H1 (cell line): ENCODE results near the gene NLRP6. TPM values are rescaled to one million over a fixed set of nuclear protein-coding genes. Genes with fewer than 3 reads are reported as not detected.

Source experiments
- CTCF ChIA-PET: fragments of 300-600 bp; sonication (Branson Sonifier 250); formaldehyde crosslinking; loops from one replicate; lab custom pipeline; 2021; ENCODE audit not compliant: partially characterized antibody; lab: Charles Lee
- POLR2A ChIA-PET: fragments of 300-600 bp; sonication (Branson Sonifier 250); formaldehyde crosslinking; loops from one replicate; lab custom pipeline; 2021; ENCODE audit warnings: inconsistent platforms; ENCODE audit not compliant: partially characterized antibody; lab: Charles Lee
- DNase-seq, 2 experiments: peaks; one replicate each; pipeline versions ENCODE4 v3.0.0 to v3.0.0-alpha.2; 2010 to 2022; ENCODE audit warnings: low spot score in 2 of 2, low read depth in 1 of 2, mixed read lengths in 1 of 2
- FAIRE-seq: peaks from 2 replicates; lab custom pipeline; 2011; peaks lifted over from hg19 to GRCh38; lab: Jason Lieb, UNC
- H2AFZ ChIP-seq: 2 replicates; pipeline ENCODE4 v1.8.1; 2012; ENCODE audit warnings: low read length, inconsistent platforms
- H2AK5ac ChIP-seq: 2 replicates; pipeline ENCODE4 v1.6.1; 2013; ENCODE audit warnings: low read depth, low read length
- H2BK120ac ChIP-seq: replicated peaks from 2 replicates; pipeline ENCODE3; 2013; ENCODE audit warnings: low read depth, low read length, inconsistent platforms
- H2BK12ac ChIP-seq: 2 replicates; pipeline ENCODE4 v1.6.1; 2013; ENCODE audit warnings: low read depth, low read length
- H2BK15ac ChIP-seq: 2 replicates; pipeline ENCODE4 v1.6.1; 2013; ENCODE audit warnings: low read length
- H2BK20ac ChIP-seq: 2 replicates; pipeline ENCODE4 v1.6.1; 2013; ENCODE audit warnings: low read length
- H2BK5ac ChIP-seq: 2 replicates; pipeline ENCODE4 v1.6.1; 2013; ENCODE audit warnings: low read depth, low read length
- H3K14ac ChIP-seq: 2 replicates; pipeline ENCODE4 v1.6.1; 2013; ENCODE audit warnings: inconsistent platforms; ENCODE audit not compliant: insufficient read length
- H3K18ac ChIP-seq: 2 replicates; pipeline ENCODE4 v1.6.1; 2013; ENCODE audit warnings: low read length; ENCODE audit errors: extremely low read depth
- H3K23ac ChIP-seq: 2 replicates; pipeline ENCODE4 v1.6.1; 2013; ENCODE audit warnings: inconsistent platforms; ENCODE audit not compliant: insufficient read length
- H3K23me2 ChIP-seq: 2 replicates; pipeline ENCODE4 v1.6.1; 2013; ENCODE audit warnings: low read depth, low read length
- H3K27ac ChIP-seq: 2 replicates; pipeline ENCODE4 v1.6.1; 2011; ENCODE audit warnings: low read depth, low read length, inconsistent platforms
- H3K27me3 ChIP-seq, 4 experiments: replicated peaks in 1 of 4; 1 replicate in 1 of 4; 2 replicates in 3 of 4; pipeline versions ENCODE4 v1.6.1 to v1.8.1; 2011 to 2013; ENCODE audit warnings: low read length in 3 of 4, mild to moderate bottlenecking in 3 of 4, inconsistent platforms in 2 of 4, mixed read lengths in 2 of 4, moderate library complexity in 1 of 4; ENCODE audit not compliant: control insufficient read depth in 3 of 4, insufficient read depth in 3 of 4; ENCODE audit errors: extremely low read depth in 1 of 4
- H3K36me3 ChIP-seq, 4 experiments: 2 replicates each; pipeline versions ENCODE4 v1.6.1 to v1.8.1; 2011 to 2013; ENCODE audit warnings: mild to moderate bottlenecking in 4 of 4, low read length in 3 of 4, moderate library complexity in 2 of 4, control low read depth in 1 of 4, inconsistent platforms in 1 of 4; ENCODE audit not compliant: insufficient read depth in 4 of 4, control insufficient read depth in 2 of 4
- H3K4ac ChIP-seq: replicated peaks from 2 replicates; pipeline ENCODE3; 2013; ENCODE audit warnings: low read length, low read depth, mixed read lengths, inconsistent platforms; ENCODE audit not compliant: insufficient read length
- H3K4me1 ChIP-seq, 4 experiments: replicated peaks in 1 of 4; 1 replicate in 1 of 4; 2 replicates in 3 of 4; pipeline versions ENCODE4 v1.6.1 to v1.8.1; 2011 to 2013; ENCODE audit warnings: low read length in 3 of 4, inconsistent platforms in 2 of 4, mixed read lengths in 1 of 4; ENCODE audit not compliant: insufficient read depth in 4 of 4, control insufficient read depth in 3 of 4
- H3K4me2 ChIP-seq, 2 experiments: 2 replicates each; pipeline versions ENCODE4 v1.6.1 to v1.8.1; 2011 to 2013; ENCODE audit warnings: low read depth in 2 of 2, low read length in 2 of 2, control low read depth in 1 of 2, inconsistent platforms in 1 of 2, mild to moderate bottlenecking in 1 of 2; ENCODE audit not compliant: insufficient read depth in 1 of 2
- H3K4me3 ChIP-seq, 4 experiments: fragments of 200-600, 300-600 bp in 1 of 4; sonication (generic), shearing (Covaris generic), sonication (Bioruptor Twin) in 1 of 4; 2 replicates each; pipeline versions ENCODE4 v1.5.1 to v1.8.1; 2011 to 2016; ENCODE audit warnings: low read length in 4 of 4, low read depth in 3 of 4, control low read depth in 2 of 4, inconsistent platforms in 2 of 4, mild to moderate bottlenecking in 2 of 4, mixed read lengths in 1 of 4, moderate library complexity in 1 of 4; ENCODE audit not compliant: insufficient read depth in 2 of 4; ENCODE audit errors: extremely low read depth in 1 of 4
- H3K56ac ChIP-seq: replicated peaks from 2 replicates; pipeline ENCODE3; 2013; ENCODE audit warnings: low read depth, mild to moderate bottlenecking, mixed read lengths, low read length, inconsistent platforms; ENCODE audit not compliant: insufficient read length
- H3K79me1 ChIP-seq: 2 replicates; pipeline ENCODE4 v1.6.1; 2013; ENCODE audit warnings: low read depth, low read length, control low read depth
- H3K79me2 ChIP-seq, 2 experiments: 2 replicates each; pipeline versions ENCODE4 v1.6.1 to v1.8.1; 2012 to 2013; ENCODE audit warnings: low read length in 2 of 2, mild to moderate bottlenecking in 2 of 2, inconsistent platforms in 1 of 2; ENCODE audit not compliant: insufficient read depth in 2 of 2, control insufficient read depth in 1 of 2
- H3K9ac ChIP-seq, 4 experiments: replicated peaks in 1 of 4; 1 replicate in 1 of 4; 2 replicates in 3 of 4; pipeline versions ENCODE4 v1.6.1 to v1.8.1; 2011 to 2013; ENCODE audit warnings: low read depth in 3 of 4, low read length in 3 of 4, control low read depth in 2 of 4, mild to moderate bottlenecking in 2 of 4, moderate library complexity in 2 of 4, inconsistent platforms in 1 of 4; ENCODE audit errors: extremely low read depth in 1 of 4
- H3K9me3 ChIP-seq, 2 experiments: 2 replicates each; pipeline versions ENCODE4 v1.6.1 to v1.8.1; 2012 to 2013; ENCODE audit warnings: mild to moderate bottlenecking in 2 of 2, moderate library complexity in 2 of 2, control low read depth in 1 of 2, inconsistent platforms in 1 of 2, low read depth in 1 of 2, low read length in 1 of 2, mixed read lengths in 1 of 2; ENCODE audit not compliant: insufficient read depth in 2 of 2
- H4K20me1 ChIP-seq, 2 experiments: replicated peaks in 1 of 2; 2 replicates each; pipeline versions ENCODE3 to v1.8.1; 2011 to 2013; ENCODE audit warnings: inconsistent platforms in 2 of 2, low read length in 2 of 2, mild to moderate bottlenecking in 1 of 2; ENCODE audit not compliant: insufficient read depth in 2 of 2, control insufficient read depth in 1 of 2
- H4K5ac ChIP-seq: 2 replicates; pipeline ENCODE4 v1.6.1; 2013; ENCODE audit warnings: low read length, low read depth, mixed read lengths, inconsistent platforms; ENCODE audit not compliant: insufficient read length
- H4K8ac ChIP-seq: 2 replicates; pipeline ENCODE4 v1.8.0; 2013; ENCODE audit warnings: mild to moderate bottlenecking, moderate library complexity, low read length, inconsistent platforms; ENCODE audit not compliant: insufficient read depth; ENCODE audit errors: extremely low read depth
- H4K91ac ChIP-seq: replicated peaks from 2 replicates; pipeline ENCODE3; 2013; ENCODE audit warnings: low read length, mixed read lengths, inconsistent platforms; ENCODE audit not compliant: insufficient read length
- BCL11A ChIP-seq, 2 experiments: IDR thresholded peaks; one replicate each; pipeline ENCODE4 v1.6.1; 2011; ENCODE audit warnings: low read depth in 2 of 2, low read length in 2 of 2, mild to moderate bottlenecking in 2 of 2
- CEBPB ChIP-seq: IDR thresholded peaks from 2 replicates; pipeline ENCODE4 v1.6.1; 2012; ENCODE audit warnings: low read depth, low read length
- USF2 ChIP-seq: IDR thresholded peaks from 2 replicates; pipeline ENCODE4 v1.6.1; 2011; ENCODE audit warnings: low read length, improper control_type of control experiment
- WGBS, 2 experiments: shearing (Covaris generic) in 1 of 2; methylation state at CpG; one replicate each; pipeline versions ENCODE4 v1.1.6 to v1.1.7; 2013 to 2015; ENCODE audit warnings: low lambda C conversion rate in 2 of 2, mixed read lengths in 2 of 2, inconsistent platforms in 1 of 2, low coverage in 1 of 2, missing lambda C conversion rate in 1 of 2; ENCODE audit not compliant: insufficient replicate concordance in 2 of 2, insufficient coverage in 1 of 2, insufficient read length in 1 of 2; ENCODE audit errors: extremely low coverage in 1 of 2, missing lambda C conversion rate in 1 of 2; 5-methylcytosine and 5-hydroxymethylcytosine counted together
- polyA plus RNA-seq, 7 experiments: library from polyadenylated mRNA; depleted of rRNA in 3 of 7; stranded (reverse) in 5 of 7; unstranded in 2 of 7; fragments of >200 nt in 5 of 7; fragments of 200-250 nt in 2 of 7; gene quantifications; 1 replicate in 5 of 7; 2 replicates in 1 of 7; 4 replicates in 1 of 7; pipeline versions ENCODE4 v1.2.1 to v1.2.3, GENCODE V29; 2011 to 2013; ENCODE audit warnings: missing spikeins in 2 of 7, mixed read lengths in 2 of 7
- total RNA-seq: library from RNA; stranded (reverse); fragmentation: NEBNext Ultra II Directional; extraction: Animal tissue kit (Norgen Biotek cat#: 25700); gene quantifications from 2 replicates; pipeline ENCODE4 v1.2.1, GENCODE V29; 2021

Gene NLRP6
- total and polyA plus RNA-seq, 2 of the 8 experiments (the other 6 are each of a cell fraction or from before 2014, with no cell fraction given), result not detected

DNA sequence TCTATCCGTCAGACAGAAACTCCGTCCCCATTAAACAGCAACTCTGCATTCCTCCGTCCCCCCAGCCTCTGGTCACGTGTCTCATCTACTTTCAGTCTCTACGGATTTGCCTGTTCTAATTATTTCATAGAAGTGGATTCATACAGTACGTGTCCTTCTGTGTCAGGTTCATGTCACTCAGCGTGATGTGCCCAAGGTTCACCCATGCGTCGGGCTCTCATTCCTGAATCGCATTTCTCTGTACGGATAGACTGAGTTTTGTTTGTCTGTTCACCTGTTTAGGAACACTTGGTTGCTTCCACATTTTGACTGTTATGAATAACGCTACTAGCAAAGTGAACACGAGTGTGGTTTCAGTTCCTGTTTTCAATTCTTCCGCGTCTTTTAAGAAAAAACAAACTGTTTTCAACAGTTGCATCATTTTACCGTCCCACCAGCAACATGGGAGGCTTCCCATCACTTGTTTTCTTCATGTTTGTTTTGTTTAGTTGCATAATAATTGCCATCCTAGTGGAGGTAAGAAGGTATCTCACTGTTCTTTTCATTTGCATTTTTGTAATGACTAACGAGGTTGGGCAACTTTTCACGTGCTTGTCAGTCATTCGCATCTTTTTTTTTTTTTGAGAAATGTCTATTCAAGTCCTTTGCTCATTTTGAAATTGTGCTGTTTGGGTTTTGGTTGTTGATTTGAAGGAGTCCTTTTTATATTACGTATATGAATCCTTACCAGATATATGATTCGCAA is 8.9 kb upstream of the NLRP6 start:
- Histone ChIP-seq H3K27me3 (no peaks in the 10 kb centered on the region), H3K23ac (no peak overlapping the region), H3K4ac (no peak overlapping the region), H3K4me3 (peak overlapping the region in 1 of 4 experiments; percentile 1; a peak in 1 of 8 replicates), H3K18ac (peak overlapping the region; percentile 20; the same call in 1 of the 2 replicates), H3K27ac (no peak overlapping the region; the same call in 1 of the 2 replicates), H2AFZ (no peak overlapping the region), H2BK20ac (peak overlapping the region; percentile 37; the same call in 1 of the 2 replicates), H3K4me1 (peaks cover 4 to 20% (median 13%) of the 10 kb centered on the region in 4 experiments), H2AK5ac (no peak overlapping the region; the same call in 1 of the 2 replicates), H3K36me3 (no peaks in the 10 kb centered on the region), H4K8ac (no peak overlapping the region), H3K14ac (no peak overlapping the region), H3K4me2 (peak overlapping the region; percentile 18 to 22; a peak in 3 of 4 replicates), H2BK5ac (peak overlapping the region; percentile 50; the same call in 1 of the 2 replicates), H4K20me1 (no peaks in the 10 kb centered on the region), H2BK120ac (no peak overlapping the region), H3K56ac (no peak overlapping the region), H3K23me2 (no peaks in the 10 kb centered on the region), H2BK15ac (no peak overlapping the region), H4K91ac (peak overlapping the region; percentile 8), H3K79me1 (no peaks in the 10 kb centered on the region), H3K79me2 (no peaks in the 10 kb centered on the region), H3K9me3 (peaks cover 5 to 9% of the 10 kb centered on the region in 2 experiments; a peak in 3 of 4 replicates)
- CTCF ChIA-PET, result interaction anchor here (1.0 to 2.3 kb wide), 3 partner anchors 9 to 37 kb away, joined by 3 to 8 read pairs (median 3); partner anchors contain the start of gene NLRP6
- 68% methylated on average over 21 of the region's 21 CpGs; no CpG with 5 or more reads in 1 of the 2 experiments for WGBS, 2 experiments
- POLR2A ChIA-PET, result interaction anchor here (1.2 to 2.1 kb wide), 6 partner anchors 11 to 48 kb away, joined by 3 to 11 read pairs (median 5); partner anchors contain the start of gene IFITM2
- DNase-seq, result no peak
- peak; percentile 66 for FAIRE-seq
- TF ChIP-seq CEBPB (peak; percentile 85), USF2 (peak; percentile 25; the same call in 1 of the 2 replicates), BCL11A (IDR thresholded peaks at IDR 0.05; ENCODE audit: low read depth in 2 of 2, low read length in 2 of 2) (no peak)
- TF ChIP-seq, all 59 proteins: peak for 2
- no peak overlapping the region for H4K5ac ChIP-seq
- no peak overlapping the region for H3K9ac ChIP-seq
- H2BK12ac ChIP-seq, result peak overlapping the region; percentile 69; the same call in 1 of the 2 replicates
